Measurements from ENCODE around the gene IPO13.
A peak's percentile ranks its signal among the peaks of the same experiment; 100 is the strongest.

Gene IPO13

DNA sequence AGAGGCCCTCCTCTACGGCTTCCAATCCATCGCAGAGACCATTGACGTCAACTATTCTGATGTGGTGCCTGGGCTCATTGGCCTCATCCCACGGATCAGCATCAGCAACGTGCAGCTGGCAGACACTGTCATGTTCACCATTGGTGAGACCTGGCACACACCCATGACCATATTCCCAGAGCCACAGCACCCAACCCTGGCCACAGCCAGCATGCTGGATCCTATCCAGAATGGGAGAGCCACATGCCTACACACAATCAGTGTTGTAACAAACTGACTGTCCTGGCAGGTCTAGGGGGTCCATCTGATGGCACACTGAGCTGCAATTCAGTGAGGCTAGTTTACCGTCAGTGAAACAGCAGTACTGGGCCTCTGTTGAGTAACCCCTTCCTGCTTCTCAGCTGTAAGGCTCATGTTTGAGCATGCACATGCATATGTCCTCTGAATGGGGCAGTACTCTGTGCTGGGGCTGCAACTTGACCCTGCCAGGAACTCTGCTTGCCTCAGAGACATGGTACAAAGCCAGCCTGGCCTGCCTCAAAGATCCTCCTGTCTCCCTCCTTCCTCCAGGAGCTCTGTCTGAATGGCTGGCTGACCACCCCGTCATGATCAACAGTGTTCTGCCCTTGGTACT, 10.8 kb downstream of the IPO13 start:
- Mint-ChIP-seq H3K9me3 (no peaks in the 10 kb centered on the region), H3K4me1 (no peaks in the 10 kb centered on the region), H3K36me3 (peaks cover 11% of the 10 kb centered on the region), H3K4me3 (no peak overlapping the region), H3K27ac (peak overlapping the region; percentile 13)
- DNase-seq (ENCODE audit: low spot score in 2 of 2) (no peak), ATAC-seq (no peak)

DNA sequence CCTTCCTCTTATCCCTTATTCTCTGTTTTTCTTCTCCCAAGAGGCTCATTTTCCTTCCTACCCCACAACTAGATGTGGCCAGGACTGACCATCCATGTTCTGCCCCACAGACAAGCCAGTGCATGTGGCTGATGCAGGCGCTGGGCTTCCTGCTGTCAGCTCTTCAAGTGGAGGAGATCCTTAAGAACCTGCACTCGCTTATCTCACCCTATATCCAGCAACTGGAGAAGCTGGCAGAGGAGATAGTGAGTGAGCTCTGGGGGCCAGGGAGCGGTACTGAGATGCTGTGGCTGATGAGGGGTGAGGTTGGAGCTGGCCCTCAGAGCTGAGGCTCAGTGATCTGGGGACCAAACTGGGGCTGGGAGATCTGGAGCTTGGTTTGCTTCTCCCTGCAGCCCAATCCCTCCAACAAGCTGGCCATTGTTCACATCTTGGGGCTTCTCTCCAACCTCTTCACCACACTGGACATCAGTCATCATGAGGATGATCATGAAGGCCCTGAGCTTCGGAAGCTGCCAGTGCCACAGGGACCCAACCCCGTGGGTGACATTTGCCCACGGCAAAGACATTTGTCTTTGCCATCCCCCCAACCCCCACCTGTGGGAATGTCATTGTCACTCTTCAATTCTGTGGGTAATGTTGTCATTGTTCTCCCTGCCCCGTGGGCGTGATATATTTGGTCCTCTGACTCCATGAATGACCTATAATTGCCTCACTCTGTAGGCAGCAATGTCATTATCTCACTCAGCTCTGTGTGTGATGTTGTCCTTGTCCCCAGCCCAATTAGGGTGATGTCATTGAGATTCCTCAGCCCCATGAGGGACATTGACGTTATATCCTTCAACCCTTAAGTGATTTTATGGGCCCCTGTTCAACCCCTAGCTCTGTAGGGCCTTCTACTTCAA, 11.9 kb downstream of the IPO13 start:
- H3K27ac Mint-ChIP-seq = no peak overlapping the region
- DNase-seq (ENCODE audit: low spot score in 2 of 2) (no peak), ATAC-seq (no peak)
- no peaks in the 10 kb centered on the region for H3K4me1 Mint-ChIP-seq
- peaks cover 11% of the 10 kb centered on the region for H3K36me3 Mint-ChIP-seq
- H3K9me3 Mint-ChIP-seq = no peaks in the 10 kb centered on the region
- H3K4me3 Mint-ChIP-seq = no peak overlapping the region

DNA sequence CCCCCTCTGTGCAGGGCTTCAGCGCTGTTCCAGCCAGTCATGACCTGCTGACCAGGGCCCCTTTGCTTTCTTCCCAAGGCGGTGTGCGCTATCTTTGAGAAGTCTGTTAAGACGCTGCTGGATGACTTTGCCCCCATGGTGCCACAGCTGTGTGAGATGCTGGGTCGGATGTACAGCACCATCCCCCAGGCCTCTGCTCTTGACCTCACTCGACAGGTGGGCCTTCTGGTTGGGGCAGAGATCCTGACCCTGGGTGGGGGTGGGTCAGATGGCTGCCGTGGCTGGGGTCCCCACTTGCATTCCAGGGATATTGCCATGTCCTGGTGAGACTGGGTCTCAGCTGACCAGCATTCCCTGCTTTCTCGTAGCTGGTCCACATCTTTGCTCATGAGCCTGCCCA, 14.0 kb downstream of the IPO13 start:
- DNase-seq (ENCODE audit: low spot score in 2 of 2) = no peak
- no peaks in the 10 kb centered on the region for H3K9me3 Mint-ChIP-seq
- no peak overlapping the region for H3K4me3 Mint-ChIP-seq
- no peak for ATAC-seq
- peak overlapping the region; percentile 33 for H3K27ac Mint-ChIP-seq
- H3K4me1 Mint-ChIP-seq = no peaks in the 10 kb centered on the region
- H3K36me3 Mint-ChIP-seq = peaks cover 11% of the 10 kb centered on the region

DNA sequence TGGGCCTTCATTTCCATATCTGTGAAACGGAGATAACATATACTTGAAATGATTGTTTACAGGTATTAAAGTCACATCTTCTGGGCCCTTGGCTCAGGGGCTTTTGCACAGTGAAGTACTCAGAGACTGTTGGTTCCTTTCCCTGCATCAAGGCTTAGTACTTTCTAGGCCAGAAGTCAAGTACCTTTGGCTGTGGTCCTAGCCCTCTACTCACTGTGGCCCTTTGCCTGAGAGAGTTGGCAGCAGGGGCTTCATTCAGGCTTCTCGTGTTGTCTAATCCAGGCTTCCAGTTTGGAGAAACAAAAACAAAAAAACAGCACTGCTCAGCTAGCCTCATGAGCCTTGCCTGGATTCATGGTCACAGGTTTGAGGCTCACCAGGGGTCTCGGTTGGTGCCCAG, 14.9 kb downstream of the IPO13 start:
- H3K4me3 Mint-ChIP-seq = no peak overlapping the region
- peaks cover 11% of the 10 kb centered on the region for H3K36me3 Mint-ChIP-seq
- no peaks in the 10 kb centered on the region for H3K9me3 Mint-ChIP-seq
- H3K4me1 Mint-ChIP-seq = no peaks in the 10 kb centered on the region
- no peak for ATAC-seq
- no peak overlapping the region for H3K27ac Mint-ChIP-seq
- DNase-seq (ENCODE audit: low spot score in 2 of 2) = no peak

DNA sequence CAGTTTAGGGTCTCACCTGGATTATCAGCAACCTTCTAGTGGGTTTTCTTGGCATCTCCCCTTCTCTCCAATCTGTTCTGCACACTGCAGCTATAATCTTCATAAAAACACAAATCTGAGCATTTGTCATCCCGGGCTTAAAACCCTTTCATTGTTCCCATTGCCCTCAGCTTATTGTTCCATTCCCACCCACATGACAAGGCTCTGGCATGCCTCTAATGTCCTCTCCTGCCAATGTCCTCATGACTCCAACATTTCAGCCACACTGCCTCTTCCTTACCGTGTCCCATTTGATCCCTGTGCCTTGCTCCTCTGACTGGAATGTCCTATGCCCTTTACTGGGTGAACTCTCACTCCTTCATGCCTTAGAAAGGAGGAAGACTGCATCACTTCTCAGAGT, 15.6 kb downstream of the IPO13 start:
- no peak for ATAC-seq
- H3K36me3 Mint-ChIP-seq = peaks cover 7% of the 10 kb centered on the region

DNA sequence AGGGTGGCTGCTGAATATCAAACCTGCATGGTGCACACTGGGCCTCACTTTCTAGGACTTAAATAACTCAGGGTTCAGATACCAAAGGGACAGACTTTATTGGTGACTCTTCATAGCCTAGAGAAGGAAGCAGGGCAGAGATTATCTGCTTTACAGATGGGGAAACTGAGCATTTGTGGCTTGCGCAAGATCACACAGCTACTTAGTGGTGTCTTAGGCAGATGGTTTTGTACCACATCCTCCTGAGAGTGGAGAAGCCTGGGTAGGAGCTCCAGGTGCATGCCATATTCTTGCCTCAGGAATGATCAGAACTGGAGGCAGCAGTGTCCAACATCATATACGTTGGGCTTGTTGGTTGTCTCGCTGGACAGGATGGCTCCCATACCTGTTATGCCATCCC, 16.3 kb downstream of the IPO13 start:
- H3K4me1 Mint-ChIP-seq = no peaks in the 10 kb centered on the region
- no peaks in the 10 kb centered on the region for H3K9me3 Mint-ChIP-seq
- no peaks in the 10 kb centered on the region for H3K36me3 Mint-ChIP-seq
- ATAC-seq = no peak
- DNase-seq (ENCODE audit: low spot score in 2 of 2) = no peak
- H3K27ac Mint-ChIP-seq = no peak overlapping the region
- H3K4me3 Mint-ChIP-seq = no peak overlapping the region

More for the DNA sequence above, 15.6 kb downstream of the IPO13 start:
- Mint-ChIP-seq H3K9me3 (no peaks in the 10 kb centered on the region), H3K4me3 (no peak overlapping the region), H3K27ac (no peak overlapping the region), H3K4me1 (no peaks in the 10 kb centered on the region)
- no peak for DNase-seq (ENCODE audit: low spot score in 2 of 2)

DNA sequence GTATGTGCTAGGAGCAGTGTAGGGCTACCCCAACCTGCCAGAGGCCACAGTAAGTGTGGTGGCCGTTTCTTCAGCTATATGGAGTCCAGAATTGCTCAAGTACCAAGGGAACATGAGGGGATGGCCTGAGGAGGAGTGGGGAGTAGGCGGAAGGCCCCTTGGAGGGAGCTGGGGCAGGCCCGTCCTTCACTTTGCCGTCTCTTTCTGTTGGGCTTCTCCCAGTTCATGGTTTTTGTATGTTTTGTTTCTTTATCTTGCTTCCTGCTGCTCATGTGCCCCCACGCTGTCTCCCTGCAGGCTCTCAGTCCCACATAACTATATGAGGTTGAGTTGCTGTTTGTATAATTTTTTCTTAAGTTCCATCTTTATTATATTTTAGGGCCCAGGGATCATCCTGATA, 17.1 kb downstream of the IPO13 start:
- H3K4me1 Mint-ChIP-seq = no peaks in the 10 kb centered on the region
- DNase-seq (ENCODE audit: low spot score in 2 of 2) (no peak), ATAC-seq (no peak)
- H3K9me3 Mint-ChIP-seq = no peaks in the 10 kb centered on the region
- no peak overlapping the region for H3K4me3 Mint-ChIP-seq
- H3K36me3 Mint-ChIP-seq = no peaks in the 10 kb centered on the region
- H3K27ac Mint-ChIP-seq = no peak overlapping the region

DNA sequence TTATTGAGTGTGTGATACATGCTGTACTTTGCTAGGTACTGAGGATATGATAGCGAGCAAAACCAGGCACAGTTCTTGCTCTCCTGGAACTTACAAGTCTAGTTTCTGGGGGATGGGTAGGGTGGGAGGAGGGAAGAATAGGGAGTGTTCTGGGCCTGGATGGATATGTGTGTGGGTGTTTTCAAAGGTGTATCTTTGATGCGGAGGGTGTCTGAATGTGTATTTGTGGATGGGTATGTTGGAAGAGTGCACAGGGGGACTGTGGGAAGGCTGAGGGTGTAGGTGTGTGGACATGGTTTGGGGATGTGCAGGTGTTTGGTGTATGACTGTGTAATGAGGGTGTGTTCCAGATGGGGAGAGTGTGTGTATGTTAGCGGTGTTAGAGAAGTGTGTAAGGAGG, 18.6 kb downstream of the IPO13 start:
- DNase-seq (ENCODE audit: low spot score in 2 of 2) = no peak
- Mint-ChIP-seq H3K36me3 (no peaks in the 10 kb centered on the region), H3K27ac (no peak overlapping the region), H3K4me3 (no peak overlapping the region), H3K4me1 (peaks cover 12% of the 10 kb centered on the region), H3K9me3 (no peaks in the 10 kb centered on the region)
- no peak for ATAC-seq

DNA sequence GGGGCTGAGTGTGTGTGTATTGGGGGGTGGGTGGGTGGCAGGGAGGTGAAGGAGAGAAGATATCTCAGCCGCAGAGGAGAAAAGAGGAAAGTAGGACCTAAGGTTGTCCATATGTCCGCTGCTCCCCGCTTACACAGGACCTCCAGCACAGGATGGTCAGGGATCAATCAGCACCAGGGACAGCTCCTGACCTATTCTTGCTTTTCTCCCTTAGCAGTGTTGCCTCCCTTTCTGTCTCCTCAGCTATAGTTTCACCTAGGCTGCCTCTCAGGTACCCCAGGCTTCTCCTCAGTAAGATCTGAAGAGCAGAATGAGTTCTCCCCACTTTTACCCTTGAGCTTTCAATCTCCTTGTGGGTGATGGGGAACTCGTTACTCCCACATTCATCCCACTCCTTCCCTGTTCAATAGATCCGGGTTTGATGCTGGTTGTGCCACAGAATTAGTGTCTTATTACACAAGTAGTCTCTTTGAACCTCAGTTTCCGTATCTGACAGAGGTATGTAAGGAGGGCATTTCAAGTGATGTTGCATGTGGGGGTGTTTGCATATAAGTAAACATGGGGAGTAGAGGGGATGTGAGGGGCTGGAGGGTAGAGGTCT, 21.7 kb downstream of the IPO13 start:
- H3K4me3 Mint-ChIP-seq = no peak overlapping the region
- H3K9me3 Mint-ChIP-seq = no peaks in the 10 kb centered on the region
- peaks cover 6% of the 10 kb centered on the region for H3K36me3 Mint-ChIP-seq
- no peak overlapping the region for H3K27ac Mint-ChIP-seq
- ATAC-seq = no peak
- peaks cover 23% of the 10 kb centered on the region for H3K4me1 Mint-ChIP-seq
- no peak for DNase-seq (ENCODE audit: low spot score in 2 of 2)

DNA sequence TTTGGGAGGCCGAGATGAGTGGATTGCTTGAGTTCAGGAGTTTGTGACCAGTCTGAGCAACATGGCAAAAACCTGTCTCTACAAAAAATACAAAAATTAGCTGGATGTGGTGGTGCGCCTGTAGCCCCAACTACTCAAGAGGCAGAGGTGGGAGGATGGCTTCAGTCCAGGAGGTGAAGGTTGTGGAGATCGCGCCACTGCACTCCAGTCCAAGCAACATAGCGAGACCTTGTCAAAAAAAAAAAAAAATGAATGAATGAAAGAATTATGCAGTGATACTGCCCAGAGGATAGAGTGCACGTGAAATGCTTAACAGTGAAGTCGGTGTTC, 22.6 kb downstream of the IPO13 start:
- peak overlapping the region; percentile 92 for H3K27ac Mint-ChIP-seq
- H3K4me3 Mint-ChIP-seq = peak overlapping the region; percentile 96
- H3K36me3 Mint-ChIP-seq = peaks cover 6% of the 10 kb centered on the region
- peaks cover 33% of the 10 kb centered on the region for H3K4me1 Mint-ChIP-seq
- DNase-seq (ENCODE audit: low spot score in 2 of 2) = no peak
- no peaks in the 10 kb centered on the region for H3K9me3 Mint-ChIP-seq
- no peak for ATAC-seq

DNA sequence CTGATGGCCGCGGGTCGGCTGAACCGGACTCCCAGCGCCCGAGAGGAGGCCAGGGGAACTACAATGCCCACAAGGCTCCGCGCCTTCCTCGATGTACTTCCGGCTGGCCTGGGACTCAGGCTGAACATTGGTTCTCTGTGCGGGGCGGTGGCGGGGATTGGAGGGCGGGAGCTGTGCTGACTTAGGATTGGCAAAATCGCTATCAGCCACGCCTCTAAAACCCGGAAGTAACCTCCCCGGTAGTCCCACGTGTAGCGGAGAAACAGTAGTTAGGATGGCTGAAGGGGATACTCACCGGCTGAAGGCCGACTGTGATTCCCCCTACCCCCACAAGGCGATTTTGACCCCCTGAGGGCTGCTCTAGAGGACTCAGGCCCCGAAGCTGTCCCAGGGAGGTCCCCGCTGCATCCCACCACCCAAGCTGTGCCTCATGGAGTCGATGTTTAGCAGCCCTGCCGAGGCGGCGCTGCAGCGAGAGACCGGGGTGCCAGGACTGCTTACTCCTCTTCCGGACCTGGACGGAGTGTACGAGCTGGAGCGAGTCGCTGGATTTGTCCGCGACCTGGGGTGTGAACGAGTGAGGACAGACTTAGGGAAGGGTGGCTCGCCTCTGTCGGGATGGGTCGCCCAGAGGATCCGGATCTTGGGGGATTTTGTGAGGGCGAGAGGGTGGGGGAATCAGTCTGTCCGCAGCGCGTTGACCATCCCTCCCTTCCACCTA, 23.2 kb downstream of the IPO13 start, which contains the start of gene DPH2:
TSS of gene DPH2 (plus strand) at position 265 of the 721 bp plus-strand sequence. CDS start at position 431, 166 bp downstream.
- ATAC-seq (peak; percentile 93), DNase-seq (ENCODE audit: low spot score in 2 of 2) (peak; percentile 70 to 90)
- H3K36me3 Mint-ChIP-seq = peaks cover 6% of the 10 kb centered on the region
- H3K9me3 Mint-ChIP-seq = no peaks in the 10 kb centered on the region
- peaks cover 35% of the 10 kb centered on the region for H3K4me1 Mint-ChIP-seq
- peak within 1 kb of the TSS; percentile 92 for H3K27ac Mint-ChIP-seq
- H3K4me3 Mint-ChIP-seq = peak within 1 kb of the TSS; percentile 96

DNA sequence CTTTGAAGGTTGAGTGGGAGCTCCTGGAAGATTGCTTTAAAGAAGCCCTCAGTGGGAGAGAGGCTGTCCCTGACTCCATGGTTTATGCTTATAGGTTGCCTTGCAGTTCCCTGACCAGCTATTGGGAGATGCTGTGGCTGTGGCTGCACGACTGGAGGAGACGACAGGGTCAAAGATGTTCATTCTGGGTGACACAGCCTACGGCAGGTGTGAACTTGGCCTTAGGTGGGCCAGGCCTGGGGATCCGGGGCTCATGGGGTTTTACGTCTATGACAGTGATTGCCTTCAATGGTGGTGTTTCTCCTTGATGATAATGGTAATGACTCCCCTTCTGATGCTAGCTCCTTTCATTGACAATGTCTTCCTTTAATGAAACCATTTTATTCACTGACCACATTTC, 23.8 kb downstream of the IPO13 start:
- Mint-ChIP-seq H3K4me3 (peak overlapping the region; percentile 96), H3K36me3 (peaks cover 10% of the 10 kb centered on the region), H3K9me3 (no peaks in the 10 kb centered on the region), H3K27ac (peak overlapping the region; percentile 92), H3K4me1 (peaks cover 35% of the 10 kb centered on the region)
- ATAC-seq = no peak
- DNase-seq (ENCODE audit: low spot score in 2 of 2) = no peak

DNA sequence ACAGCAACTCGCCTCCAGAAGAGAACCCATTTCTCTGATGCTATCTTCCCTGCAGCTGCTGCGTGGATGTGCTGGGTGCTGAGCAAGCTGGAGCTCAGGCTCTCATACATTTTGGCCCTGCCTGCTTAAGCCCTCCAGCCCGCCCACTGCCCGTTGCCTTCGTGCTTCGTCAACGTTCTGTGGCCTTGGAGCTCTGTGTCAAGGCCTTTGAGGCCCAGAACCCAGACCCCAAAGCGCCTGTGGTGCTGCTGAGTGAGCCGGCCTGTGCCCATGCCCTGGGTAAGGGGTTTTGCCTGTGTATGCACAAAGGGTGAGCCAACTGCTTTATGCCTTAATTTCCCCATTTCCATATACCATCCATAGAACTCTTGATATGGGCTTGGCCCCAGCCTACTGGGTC, 24.2 kb downstream of the IPO13 start:
- Mint-ChIP-seq H3K9me3 (no peaks in the 10 kb centered on the region), H3K4me3 (peak overlapping the region; percentile 96), H3K27ac (peak overlapping the region; percentile 92), H3K4me1 (peaks cover 39% of the 10 kb centered on the region), H3K36me3 (peaks cover 14% of the 10 kb centered on the region)
- no peak for DNase-seq (ENCODE audit: low spot score in 2 of 2)
- ATAC-seq = no peak

DNA sequence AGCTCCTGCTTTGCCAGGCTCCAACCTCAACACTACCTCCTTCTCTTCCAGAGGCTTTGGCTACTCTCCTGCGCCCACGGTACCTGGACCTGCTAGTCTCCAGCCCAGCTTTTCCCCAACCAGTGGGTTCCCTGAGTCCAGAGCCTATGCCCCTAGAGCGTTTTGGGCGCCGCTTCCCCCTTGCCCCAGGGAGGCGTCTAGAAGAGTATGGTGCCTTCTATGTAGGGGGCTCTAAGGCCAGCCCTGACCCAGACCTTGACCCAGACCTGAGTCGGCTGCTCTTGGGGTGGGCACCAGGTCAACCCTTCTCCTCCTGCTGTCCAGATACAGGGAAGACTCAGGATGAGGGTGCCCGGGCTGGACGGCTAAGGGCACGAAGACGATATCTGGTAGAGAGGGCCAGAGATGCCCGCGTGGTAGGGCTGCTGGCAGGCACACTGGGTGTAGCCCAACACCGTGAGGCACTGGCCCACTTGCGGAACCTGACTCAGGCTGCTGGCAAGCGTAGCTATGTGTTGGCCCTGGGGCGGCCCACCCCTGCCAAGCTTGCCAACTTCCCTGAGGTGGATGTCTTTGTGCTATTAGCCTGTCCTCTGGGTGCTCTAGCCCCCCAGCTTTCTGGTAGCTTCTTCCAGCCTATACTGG, 24.7 kb downstream of the IPO13 start:
- ATAC-seq = no peak
- peak overlapping the region; percentile 96 for H3K4me3 Mint-ChIP-seq
- DNase-seq (ENCODE audit: low spot score in 2 of 2) = no peak
- peaks cover 45% of the 10 kb centered on the region for H3K4me1 Mint-ChIP-seq
- H3K9me3 Mint-ChIP-seq = no peaks in the 10 kb centered on the region
- H3K36me3 Mint-ChIP-seq = peaks cover 20% of the 10 kb centered on the region
- H3K27ac Mint-ChIP-seq = peak overlapping the region; percentile 92

DNA sequence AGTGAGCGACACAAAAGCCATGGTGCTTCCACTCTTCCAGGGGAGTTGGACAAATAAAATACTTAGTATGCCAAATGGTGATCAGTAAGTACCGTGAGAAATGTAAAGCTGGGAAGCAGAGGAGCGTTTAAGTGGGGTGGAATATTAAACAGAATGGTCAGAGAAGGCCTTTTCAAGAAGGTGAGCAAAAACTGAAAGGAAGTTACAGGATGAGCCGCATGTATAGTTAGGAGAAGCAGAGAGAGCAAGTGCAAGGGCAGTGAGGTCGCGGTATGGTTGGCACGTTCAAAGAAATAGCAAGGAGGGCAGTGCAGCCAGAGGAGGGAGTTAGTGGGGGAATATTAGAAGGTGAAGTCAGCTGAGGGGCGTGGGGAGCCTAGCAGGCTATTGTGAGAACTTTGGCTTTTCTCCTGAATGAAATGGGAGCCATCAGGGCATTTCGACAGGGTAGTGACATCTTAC, 27.3 kb downstream of the IPO13 start:
- no peak for ATAC-seq

More for the DNA sequence above, 27.3 kb downstream of the IPO13 start:
- H3K36me3 Mint-ChIP-seq = peaks cover 37% of the 10 kb centered on the region
- DNase-seq (ENCODE audit: low spot score in 2 of 2) = no peak
- H3K4me1 Mint-ChIP-seq = peaks cover 69% of the 10 kb centered on the region
- H3K9me3 Mint-ChIP-seq = no peaks in the 10 kb centered on the region
- peak overlapping the region; percentile 90 for H3K27ac Mint-ChIP-seq
- H3K4me3 Mint-ChIP-seq = peak overlapping the region; percentile 87
